Measurements from ENCODE around the gene HOXA6.
A peak's percentile ranks its signal among the peaks of the same experiment; 100 is the strongest.

Gene HOXA6

DNA sequence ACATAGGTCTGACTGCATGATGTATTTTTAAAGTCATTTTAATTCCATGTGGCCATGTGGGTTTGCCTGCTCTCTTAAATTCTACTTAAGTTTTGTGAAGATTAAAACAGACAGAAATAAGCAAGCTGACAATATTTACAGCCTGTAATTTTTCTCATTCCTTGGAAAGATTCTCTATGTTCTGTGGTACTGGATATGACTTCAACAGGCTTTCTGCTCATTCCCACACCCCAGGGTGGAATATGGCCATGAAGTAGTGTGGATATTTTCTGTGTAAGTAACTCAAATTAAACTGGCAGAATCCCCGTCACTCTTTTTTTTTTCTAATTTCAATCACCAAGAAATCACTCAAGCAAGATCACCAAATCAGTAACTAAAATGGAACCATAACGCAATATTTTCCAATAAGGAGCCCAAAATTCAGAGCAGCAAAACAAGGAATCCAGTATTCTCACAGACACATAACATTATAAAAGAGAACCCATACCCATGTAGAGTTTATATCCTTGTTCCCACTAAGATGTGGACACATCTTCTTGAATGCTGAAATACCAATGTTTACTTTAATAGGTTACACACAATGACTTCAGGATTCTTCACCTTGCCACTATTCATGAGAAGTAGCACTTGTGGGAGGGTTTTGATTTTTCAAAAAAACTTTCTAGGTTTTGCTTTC is 9.8 kb downstream of the HOXA6 start:
- no peak for DNase-seq

DNA sequence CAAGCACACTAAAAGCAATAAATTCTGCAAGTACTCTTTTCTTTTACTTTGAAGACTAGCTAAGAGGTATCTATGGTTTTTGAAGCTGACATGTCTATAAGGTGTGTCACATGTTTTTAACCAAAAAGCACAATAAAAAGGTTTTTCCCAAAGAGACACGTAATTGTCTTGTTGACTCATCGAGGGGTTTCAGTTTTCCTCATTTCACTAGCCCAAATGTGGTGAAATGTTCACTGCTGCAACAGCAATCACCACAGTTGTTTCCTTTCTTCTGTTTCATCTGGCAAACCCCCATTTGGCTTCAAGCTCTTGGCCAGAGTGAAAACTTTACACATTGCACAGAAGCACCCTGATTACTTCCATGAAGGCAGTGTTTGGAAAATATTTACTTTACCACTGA is 13.2 kb downstream of the HOXA6 start:
- DNase-seq: no peak

DNA sequence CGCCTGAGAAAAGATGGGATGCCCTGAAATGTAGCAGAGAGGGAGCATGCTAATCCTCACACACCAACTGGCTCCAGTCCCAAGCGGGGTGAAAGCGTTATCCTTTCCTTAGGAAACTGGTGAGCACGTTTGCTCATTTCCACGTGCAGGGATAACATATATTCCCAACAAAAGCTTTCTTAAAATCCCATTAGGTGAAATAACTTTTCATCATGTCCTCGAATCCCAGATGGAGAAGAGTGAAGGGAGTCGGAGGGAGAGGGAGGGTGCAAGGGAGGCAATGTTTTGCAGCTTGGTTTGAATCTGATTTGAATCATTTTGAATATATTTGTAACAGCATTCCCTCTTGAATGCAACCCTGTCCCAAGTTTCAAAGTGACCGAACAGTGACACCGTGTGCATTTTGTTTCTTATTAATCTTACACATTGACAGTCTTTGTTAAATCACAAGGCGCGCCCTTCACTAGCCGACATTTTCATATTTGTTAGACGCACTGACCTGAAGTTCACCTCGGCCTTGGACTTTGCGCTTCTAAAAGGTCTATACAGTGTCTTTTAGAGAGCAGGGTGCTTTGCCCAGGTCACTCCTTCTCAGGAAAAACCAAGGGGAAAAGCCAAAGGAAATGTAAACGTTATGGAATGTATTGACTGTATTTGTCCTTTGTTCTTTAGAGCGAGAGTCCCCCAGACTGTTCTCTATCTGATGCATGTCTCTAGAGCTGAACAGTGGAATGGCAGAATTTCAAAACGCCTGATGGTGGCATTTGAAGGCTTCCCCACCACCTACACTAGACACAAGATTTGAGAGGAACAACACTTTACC is 14.0 kb downstream of the HOXA6 start:
- DNase-seq: no peak

DNA sequence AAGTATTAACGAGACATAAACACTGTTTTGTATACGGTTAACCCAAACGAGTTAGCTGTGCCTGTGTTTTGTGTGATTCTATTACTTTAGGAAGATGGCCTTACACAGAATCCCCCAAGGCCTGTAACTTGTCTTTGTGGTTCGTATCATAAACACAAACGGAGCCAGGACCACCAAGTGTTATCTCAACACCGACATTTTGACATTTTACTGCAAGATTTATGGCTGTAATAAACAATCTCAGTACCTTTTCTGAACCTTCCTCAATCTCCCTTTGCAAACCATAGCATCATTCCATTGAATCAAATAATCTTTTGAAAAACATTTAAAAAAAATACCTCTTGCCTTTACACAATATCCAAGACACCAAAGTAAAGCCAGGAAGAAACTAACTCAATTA is 14.6 kb downstream of the HOXA6 start:
- no peak for DNase-seq

DNA sequence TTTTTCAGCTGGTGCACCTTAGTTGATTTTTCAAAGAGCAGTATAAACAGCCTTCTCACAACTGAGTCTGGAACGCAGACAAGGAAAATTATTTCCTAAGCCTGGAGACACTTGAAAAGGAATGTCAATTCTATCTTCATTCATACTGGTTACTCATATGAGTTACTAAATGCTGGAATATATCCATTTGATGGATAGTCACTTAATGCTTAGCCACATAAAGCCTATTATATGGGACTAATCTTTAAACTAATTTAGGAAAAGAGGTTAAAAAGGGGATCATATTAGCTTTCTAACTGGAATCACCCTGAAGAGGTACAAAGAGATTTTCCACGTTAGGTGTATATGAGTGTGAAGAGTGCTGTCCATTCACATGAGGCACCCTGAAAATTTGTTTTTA is 15.4 kb downstream of the HOXA6 start:
- no peak for DNase-seq

DNA sequence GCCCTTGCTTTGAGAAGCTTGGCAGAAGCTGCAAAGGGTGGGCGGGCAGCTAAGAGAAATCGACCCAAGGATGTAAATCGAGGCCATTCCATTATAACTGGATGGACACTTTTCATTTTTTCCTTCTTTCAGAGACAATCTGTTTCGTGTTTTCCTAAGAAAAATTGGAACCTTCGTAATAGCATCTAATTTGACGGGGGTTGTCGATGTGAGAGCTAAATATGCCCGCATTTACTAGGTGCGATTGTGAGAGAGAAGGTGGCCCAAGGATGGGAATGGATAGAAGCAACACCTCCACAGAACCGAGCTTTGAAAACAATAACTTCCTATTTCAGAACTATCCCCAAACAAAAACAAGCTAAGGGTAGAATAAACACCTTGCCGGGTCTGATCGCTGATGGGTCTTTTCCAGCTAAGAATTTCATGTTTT is 16.2 kb downstream of the HOXA6 start:
- DNase-seq: no peak

DNA sequence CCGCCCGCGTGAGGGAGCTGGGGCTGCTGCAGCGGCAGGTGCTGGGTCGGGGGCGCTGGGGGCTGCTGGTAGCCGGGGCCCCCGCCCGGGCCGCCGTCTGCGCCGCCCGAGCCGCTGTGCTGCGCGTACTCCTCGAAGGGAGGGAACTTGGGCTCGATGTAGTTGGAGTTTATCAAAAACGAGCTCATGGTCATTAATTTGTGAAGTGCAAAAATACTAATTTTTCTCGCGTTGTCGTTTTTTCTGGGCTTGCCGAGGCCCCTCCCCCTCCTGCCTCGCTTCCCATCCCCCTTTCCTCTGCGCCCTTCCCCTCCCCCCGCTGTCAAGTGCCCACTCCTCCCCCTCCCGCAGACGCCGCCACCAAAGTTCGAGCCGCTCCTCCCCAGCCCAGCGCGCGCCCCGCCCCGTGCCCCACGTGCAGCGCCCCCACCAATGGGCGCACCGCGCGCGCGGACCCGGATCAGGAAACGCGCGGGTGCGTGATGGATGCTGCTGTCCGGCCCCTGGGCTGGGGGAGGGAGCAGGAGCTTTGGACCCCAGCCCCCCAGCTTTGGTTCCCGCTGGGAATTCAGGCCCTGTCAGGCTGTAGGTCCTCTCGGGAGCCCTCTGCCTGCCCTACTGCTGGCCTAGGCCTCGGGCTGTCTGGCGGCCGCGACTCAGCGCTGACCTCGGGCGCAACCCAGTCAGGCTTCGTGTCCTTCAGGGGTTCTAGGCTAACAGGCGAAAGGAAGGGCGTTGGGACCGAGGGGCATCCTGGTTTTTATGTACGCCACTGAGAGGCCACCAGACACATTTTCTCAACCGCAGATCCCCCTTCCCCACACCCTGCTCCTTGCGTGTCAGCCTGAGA is 16.8 kb downstream of the HOXA6 start, which contains the start of gene HOXA4:
Gene HOXA4 (minus strand): TSS at position 218 of the 850 bp plus-strand sequence. CDS start 24 bp downstream, at position 194.
- DNase-seq: peak; percentile 53 to 78

DNA sequence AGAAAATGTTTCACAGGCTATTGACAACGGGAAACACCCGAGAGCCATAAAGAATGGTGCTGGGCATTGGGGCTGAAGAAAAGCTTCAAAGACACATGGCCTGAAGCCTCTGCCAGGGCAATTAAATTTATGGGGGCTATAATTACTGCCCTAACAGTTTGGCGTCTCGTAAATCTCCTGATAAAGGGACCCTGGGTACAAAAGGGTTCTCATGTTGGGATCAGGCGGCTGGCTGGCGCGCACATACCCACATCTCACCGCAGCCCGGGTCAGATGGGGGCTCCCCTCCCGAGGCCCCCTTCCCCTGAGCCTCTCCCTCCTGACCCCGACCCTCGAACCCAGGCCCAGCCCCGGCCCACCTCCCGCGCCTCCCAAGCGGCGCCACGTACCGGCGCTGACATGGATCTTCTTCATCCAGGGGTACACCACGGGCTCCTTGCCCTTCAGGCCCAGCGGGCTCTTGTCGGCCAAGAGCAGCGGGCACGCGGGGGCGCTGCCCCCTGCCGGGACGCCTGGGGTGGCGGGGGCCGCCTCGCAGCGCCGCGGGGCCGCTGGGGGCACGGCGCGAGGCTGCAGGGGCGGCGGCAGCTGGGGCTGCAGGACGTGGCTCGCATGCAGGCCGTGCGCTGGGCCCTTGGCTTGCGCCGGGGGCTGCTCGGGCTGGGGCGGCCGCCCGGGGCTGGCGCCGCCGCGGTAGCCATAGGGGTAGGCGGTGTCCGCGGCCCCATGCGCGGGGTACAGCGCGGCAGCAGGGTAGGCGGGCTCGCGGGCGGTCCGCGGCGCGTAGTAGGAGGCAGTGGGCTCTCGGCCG is 17.6 kb downstream of the HOXA6 start:
- no peak for DNase-seq

DNA sequence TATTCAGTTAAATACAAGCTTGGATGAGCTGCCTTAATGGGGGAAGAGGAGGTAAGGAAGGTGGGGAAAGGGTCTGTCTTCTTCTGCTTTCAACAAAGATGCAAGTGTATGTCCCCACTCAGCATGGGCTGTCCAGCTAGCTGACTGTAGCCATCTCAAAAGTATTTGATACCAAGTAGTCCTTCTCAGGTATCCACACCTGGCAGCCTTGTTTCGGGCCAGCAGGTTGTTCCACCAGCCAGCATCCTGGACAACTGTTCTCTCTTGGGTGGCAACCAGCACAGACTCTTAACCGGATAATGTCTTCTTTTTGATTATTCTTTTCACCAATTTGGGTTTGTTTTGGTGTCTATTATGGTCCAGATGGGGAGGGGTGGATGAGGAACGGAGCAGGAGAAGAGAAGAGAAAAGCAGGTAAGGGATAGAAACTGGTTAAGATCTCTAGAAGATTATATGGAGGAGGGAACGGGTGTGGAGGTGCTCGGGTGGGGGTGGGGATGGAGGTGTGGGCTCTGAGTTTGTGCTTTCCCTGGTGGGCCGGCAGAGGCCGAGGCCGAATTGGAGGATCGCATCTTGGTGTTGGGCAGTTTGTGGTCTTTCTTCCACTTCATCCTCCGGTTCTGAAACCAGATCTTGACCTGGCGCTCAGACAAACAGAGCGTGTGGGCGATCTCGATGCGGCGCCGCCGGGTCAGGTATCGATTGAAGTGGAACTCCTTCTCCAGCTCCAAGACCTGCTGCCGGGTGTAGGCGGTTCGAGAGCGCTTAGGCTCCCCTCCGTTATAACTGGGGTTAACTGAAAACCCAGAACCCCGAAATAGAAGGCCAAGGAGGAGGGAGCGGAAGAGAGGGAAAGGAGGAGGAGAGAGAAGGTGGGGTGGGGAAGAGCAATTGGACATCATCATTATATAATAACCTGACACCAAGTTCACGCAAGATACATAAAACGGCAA is 18.5 kb downstream of the HOXA6 start:
- no peak for DNase-seq

DNA sequence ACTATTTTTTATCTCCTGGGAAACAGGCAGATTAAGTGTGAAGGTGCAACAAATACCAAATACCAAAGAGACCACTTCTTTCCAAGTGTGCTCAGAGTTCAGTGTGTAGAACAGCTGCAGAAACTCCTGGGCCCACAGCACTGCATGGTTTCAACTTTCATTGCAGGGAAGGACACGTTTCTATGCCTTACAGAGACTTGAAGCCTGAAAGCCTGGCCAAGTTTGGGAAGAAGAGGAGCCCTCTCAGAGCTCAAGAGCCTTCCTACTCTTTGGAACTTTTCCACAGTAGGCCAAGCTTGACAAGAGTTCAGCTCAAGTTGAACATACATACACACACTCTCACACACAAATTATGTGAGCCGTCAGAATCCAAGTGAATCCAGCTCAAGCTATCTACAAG is 19.5 kb downstream of the HOXA6 start:
- DNase-seq: no peak

DNA sequence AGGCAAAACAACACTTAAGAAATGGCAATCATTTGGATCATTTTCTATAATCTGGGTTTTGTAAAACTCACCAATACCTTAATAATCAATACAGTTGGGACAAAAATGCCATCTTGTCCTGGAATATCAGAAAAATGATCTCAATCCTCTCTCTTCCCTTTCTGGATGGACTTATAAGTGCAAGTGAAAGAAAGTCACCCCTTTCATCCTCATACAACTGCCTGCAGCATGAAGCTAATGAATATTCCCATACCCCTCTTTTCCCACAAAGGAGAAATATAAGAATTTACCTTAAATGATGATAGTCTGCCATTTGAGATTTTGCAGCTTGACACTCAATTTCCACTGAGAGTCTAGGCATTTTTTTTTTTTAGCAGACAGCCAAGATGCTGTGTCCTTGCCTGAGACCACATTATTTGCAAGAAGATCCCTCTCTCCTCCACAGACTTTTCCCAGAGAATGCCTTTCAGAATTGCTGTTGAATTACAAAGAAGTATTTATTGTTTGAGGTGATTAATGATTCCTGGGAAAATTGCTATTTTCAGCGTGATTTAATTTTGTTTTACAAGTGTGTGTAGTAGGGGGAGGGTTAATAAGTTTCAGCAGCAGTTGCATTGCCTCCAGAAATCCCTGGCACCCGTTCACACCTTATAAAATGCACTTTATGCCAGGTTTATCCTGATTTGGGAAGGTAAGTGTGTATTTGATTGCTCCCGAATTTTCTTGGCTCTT is 20.8 kb downstream of the HOXA6 start:
- no peak for DNase-seq

DNA sequence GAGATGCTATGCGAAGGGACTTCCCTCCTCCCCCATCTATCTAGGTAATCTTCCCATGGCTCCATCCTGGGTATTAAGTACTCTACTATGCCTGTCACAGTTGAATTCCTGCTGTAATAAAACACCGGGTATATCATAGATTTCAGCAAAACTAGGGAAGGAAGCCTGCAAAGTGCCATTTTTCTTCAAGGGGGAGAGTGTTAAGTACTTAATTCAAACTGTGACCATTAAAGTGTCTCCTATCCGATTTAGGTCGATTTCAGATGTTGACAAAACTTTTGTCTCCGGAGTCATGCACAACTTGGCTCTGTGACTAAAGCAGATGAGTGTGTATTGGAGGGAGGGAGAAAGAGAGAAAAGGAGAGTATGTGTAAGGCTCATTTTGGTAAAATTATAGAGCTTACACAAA is 21.6 kb downstream of the HOXA6 start:
- no peak for DNase-seq

DNA sequence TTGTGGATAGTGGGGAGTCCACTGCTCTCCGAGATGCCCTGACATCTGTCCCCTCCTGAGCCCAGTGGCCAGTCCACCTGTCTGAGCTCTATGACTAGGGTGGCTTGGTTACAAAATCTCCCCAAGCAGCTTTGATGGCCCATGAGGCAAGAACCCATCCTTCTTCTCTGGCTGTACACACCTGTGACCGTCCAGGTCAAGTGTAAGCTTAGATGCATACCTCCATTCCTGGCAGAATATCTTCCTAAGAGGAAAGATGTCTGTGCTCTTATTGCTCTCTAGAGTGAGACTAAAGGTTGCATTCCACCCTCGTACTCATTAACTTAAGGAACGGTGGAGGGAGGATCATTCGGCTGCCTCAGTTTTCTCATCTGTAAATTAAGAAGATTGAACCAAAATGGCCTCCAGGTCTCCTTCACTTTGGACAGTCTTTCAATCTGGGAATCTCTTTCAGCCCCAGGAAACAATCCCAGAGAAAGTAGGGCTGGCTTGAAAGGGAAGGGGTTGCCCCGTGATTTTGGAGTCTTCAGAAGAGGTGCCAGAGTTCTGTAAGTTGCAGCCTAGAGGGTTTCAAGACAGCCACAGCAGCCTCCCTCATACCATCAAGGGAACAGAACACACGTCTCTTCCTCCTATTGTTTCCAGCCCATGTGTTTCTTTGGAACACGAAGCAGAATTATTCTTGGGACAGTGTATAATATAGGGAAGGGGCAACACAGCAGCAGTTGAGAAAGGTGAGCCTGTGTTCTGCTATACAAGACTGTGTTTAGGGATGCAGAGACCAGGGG is 22.5 kb downstream of the HOXA6 start:
- no peak for DNase-seq

DNA sequence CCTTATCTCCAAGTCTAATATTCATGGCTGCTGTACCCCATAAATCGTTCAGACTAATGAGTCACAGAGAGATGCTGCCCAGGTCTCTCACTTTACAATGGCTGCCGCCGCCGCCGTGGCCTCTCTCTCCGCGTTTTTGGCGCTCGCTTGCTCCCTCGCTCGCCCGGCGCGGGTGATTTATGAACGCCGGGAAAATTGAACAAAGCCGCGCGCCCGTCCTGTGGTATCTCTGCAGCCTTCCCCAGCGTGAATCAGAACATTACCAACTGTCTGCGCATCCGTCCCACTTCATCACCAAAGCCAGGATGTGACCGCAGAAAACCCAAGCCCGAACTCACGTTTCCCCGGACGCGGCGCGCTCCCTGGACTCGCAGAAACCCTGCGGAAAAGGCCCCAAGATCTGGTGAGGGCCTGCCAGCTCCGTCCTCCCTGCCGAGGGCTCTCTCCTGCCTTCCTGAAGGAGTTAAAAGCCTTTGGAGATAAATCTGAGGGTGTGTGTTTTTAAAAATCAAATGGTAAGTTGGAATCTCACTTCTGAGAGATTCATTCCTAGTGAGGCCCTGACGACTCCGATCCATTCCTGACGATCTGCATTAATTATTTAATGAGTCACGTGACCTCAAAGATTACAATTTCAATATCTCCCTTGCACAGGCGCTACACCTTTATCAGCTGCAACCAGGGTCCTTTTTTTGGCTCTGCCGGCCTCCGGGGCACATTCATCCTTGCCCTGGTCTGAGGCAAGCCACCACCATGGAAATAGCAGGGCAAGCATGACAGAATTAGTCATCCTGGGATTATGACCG is 23.3 kb downstream of the HOXA6 start:
- no peak for DNase-seq

DNA sequence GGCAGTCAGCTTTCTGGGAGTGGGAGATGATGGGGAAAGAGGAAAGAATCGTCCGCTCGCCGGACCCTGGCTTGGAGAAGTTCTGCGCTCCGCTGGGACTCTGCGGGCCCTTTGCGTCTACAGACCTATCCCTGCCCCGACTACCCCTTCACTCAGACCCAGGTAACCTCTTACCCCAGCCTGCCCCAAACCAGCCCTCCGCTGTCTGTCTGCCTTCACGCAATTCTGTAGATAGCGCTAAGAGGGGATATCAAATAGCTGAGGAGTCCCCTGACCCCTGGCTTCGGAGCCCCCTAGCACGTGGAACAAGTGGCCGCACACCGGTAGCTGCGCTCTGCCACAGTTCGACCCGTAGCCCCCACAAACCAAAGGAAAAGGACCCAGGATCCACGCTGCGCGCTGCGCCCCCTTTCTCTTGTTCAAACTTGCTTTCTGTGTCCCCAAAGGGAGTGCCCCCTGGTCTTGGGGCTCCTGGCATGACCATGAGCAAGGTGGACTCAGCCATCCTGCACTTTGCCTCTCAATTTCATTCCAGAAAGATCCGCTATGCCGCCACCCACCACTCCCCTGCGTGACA is 24.0 kb downstream of the HOXA6 start:
- no peak for DNase-seq

DNA sequence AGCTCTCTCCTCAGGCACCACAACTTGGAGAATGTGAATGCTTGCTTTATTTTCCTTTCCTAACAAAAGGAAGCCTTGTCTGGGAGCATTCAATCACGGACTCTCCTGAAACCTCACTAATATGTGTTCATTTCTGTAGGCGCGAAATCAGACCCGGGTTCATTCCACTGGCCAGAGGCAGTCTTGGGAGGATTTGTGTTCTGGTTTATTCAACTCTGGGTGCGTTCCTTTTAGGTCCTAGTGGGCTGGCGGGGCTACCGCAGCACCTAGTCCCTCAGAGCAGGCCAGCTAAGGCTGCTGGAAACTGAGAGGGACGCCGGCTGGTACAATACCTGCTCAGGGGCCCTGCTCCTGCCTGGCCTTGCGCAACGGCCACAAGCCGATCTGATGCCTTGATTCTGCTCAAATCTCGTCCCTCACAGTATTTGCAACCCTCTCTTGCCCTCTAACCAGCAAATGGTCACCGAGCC is 24.5 kb downstream of the HOXA6 start:
- no peak for DNase-seq

DNA sequence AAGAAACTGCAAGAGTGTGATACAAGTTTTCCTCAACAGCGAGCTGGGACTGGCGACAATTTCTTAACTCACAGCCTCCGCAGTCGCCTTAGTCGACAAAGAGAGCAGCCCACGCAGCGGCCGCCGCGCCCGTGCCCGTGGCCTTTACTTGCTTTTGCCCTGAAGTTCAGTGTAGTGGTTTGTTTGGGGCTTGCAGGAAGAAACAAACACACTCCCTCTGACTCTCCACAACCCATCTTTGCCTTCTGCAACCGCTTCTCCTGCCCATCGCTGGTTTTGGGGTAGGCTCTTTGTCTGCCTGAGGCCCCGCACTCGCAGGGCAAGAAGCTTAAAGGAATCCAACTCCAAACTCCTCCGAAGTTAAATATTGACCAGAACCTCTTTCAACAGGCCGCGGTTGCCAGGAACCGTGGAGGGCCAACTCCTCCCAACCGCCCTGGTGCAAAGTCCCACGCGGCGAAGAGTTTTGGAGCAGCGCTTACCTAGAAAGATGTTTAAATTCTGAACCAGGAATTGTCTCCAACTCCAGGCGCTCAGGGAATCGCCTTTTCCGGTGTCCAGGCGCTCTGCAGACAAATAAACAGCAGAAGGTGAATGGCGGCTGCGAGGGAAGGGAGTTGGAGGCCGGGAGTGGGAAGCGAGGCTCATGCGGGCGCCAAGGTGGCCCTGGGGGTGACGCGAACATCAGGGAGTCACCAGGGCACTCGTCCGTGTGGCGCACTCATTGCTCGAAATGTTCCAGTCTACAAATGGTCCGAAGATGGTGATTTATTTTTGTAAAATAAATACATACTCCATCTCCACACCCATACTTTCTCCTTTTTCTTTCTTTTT is 25.3 kb downstream of the HOXA6 start:
- no peak for DNase-seq
